ENCODE results near the gene RABGEF1. TPM values are rescaled to one million over a fixed set of nuclear protein-coding genes. Genes with fewer than 3 reads are reported as not detected.

RABGEF1 gene
- total RNA-seq, 2 experiments from 2014 or later: 18.2 to 25.5 TPM

DNA sequence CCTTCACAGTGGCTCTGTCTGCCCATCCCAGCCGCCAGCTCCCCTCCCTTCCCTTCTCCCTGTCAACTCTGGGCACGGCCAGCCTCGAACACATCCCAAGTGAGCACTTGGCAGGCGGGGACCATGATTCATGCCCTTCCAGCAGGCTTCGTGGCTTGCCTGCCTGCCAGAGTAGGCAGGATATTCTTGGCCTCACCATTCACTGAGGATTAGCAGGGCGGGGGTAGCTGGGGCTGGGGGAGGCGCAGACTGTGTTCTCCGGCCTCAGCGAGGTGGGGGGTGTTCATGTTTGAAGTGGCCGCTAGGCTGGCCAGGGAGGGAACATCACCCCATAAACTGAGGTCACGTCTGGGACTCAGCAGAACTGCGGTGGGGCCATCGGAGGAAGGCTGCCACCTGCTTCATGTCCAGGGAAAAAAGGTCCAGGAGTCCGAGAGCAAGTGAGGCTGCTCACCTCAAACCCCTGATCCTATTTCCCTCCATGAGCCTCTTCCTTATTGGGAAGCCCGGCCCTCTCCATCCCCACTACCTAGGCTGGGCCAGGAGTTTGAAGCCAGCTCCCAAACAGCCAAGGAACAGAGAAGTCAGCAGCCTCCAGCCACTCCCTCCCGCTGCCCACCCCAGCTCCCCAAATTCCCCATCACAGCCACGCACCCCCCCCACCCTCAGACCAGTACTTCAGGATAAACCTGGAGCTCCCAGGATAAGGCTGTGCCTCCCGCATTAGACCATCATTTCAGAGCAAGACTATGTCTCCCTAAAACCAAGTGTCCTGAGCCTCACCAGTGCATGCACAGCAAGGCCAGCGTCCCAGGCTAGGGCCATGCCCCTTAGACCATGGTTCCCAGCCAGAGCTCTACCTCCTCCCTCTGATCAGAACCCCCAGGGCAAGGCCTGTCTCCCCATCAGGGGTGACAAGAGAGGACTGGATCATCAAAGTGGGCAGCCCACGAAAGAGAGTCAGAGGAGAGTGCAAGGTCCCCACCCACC lies 42.8 kb upstream of the RABGEF1 start:
- BruUV-seq (replicated peaks): no TSS peak
- no peak for DNase-seq (ENCODE audit: low spot score)
- Histone ChIP-seq H3K4me2 (ENCODE audit: low read length) (no peak overlapping the region), H3K4me1 (ENCODE audit: insufficient read depth, low read length, poor library complexity, severe bottlenecking) (no peaks in the 10 kb centered on the region), H3K9me2 (ENCODE audit: insufficient read depth, low read length) (no peaks in the 10 kb centered on the region), H3K79me2 (ENCODE audit: insufficient read depth, low read depth, low read length) (no peaks in the 10 kb centered on the region), H3K27ac (ENCODE audit: low read depth, low read length, poor library complexity, severe bottlenecking) (no peak overlapping the region), H3K36me3 (ENCODE audit: insufficient read depth, low read length) (peaks cover 2% of the 10 kb centered on the region; the same call in 1 of the 2 replicates), H4K20me1 (ENCODE audit: insufficient read depth, low read length) (no peaks in the 10 kb centered on the region), H2AFZ (ENCODE audit: low read length) (no peak overlapping the region), H3K9me3 (ENCODE audit: low read length) (no peaks in the 10 kb centered on the region), H3K4me3 (ENCODE audit: low read depth, low read length, poor library complexity, severe bottlenecking) (no peak overlapping the region)
- ChIA-PET CTCF (ENCODE audit: unreplicated experiment) (no interaction called here), POLR2A (no interaction called here)
- TF ChIP-seq, protein P1, sequence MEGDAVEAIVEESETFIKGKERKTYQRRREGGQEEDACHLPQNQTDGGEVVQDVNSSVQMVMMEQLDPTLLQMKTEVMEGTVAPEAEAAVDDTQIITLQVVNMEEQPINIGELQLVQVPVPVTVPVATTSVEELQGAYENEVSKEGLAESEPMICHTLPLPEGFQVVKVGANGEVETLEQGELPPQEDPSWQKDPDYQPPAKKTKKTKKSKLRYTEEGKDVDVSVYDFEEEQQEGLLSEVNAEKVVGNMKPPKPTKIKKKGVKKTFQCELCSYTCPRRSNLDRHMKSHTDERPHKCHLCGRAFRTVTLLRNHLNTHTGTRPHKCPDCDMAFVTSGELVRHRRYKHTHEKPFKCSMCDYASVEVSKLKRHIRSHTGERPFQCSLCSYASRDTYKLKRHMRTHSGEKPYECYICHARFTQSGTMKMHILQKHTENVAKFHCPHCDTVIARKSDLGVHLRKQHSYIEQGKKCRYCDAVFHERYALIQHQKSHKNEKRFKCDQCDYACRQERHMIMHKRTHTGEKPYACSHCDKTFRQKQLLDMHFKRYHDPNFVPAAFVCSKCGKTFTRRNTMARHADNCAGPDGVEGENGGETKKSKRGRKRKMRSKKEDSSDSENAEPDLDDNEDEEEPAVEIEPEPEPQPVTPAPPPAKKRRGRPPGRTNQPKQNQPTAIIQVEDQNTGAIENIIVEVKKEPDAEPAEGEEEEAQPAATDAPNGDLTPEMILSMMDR (conservative IDR thresholded peaks at IDR 0.05; ENCODE audit: low read length): no peak
- TF ChIP-seq EZH2phosphoT487 (IDR thresholded peaks at IDR 0.05; ENCODE audit: borderline replicate concordance, low read depth, low read length): no peak
- intact Hi-C loops (cut with micrococcal nuclease; ENCODE audit: unreplicated experiment): no loop called here

DNA sequence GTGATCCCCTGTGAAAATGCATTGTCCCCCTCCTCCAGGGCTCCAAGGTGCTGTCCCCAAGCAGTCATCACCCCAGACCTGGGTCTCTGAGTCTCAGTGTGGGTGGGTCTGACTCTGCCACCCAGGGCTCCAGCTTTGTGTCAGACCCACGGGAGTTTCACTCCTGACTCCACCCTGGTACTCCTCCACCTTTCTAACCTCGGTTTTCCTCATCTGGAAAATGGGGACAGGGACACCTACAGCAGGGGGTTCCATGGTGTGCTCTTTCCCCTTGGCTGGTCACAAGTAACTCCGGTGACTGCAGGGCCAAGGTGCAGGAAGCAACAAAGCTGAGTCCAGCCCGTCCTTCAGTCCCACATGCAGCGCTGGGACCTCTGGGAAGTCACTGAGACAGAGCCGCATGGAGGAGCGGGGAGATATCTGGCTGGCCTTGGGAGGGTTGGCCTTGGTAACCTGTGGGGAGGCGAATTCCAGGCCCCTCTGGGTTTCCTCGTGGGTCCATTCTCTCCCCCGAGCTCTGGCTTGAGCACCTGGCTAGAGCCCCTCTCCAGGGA lies 41.8 kb upstream of the RABGEF1 start:
- BruUV-seq (replicated peaks): no TSS peak

More for the DNA sequence above, 41.8 kb upstream of the RABGEF1 start:
- TF ChIP-seq EZH2phosphoT487 (IDR thresholded peaks at IDR 0.05; ENCODE audit: borderline replicate concordance, low read depth, low read length): no peak
- TF ChIP-seq, protein P1 (conservative IDR thresholded peaks at IDR 0.05; ENCODE audit: low read length): no peak
- Histone ChIP-seq H3K4me3 (ENCODE audit: low read depth, low read length, poor library complexity, severe bottlenecking) (no peak overlapping the region), H3K36me3 (ENCODE audit: insufficient read depth, low read length) (no peaks in the 10 kb centered on the region), H3K9me2 (ENCODE audit: insufficient read depth, low read length) (no peaks in the 10 kb centered on the region), H3K9me3 (ENCODE audit: low read length) (no peaks in the 10 kb centered on the region), H4K20me1 (ENCODE audit: insufficient read depth, low read length) (no peaks in the 10 kb centered on the region), H2AFZ (ENCODE audit: low read length) (no peak overlapping the region), H3K4me2 (ENCODE audit: low read length) (no peak overlapping the region), H3K79me2 (ENCODE audit: insufficient read depth, low read depth, low read length) (no peaks in the 10 kb centered on the region), H3K4me1 (ENCODE audit: insufficient read depth, low read length, poor library complexity, severe bottlenecking) (no peaks in the 10 kb centered on the region), H3K27ac (ENCODE audit: low read depth, low read length, poor library complexity, severe bottlenecking) (no peak overlapping the region)
- no peak for DNase-seq (ENCODE audit: low spot score)
- ChIA-PET CTCF (ENCODE audit: unreplicated experiment) (no interaction called here), POLR2A (interaction anchor here (1.2 kb wide), 1 partner anchor 18 kb away, joined by 3 read pairs; no protein-coding TSS in a partner anchor)
- intact Hi-C loops (cut with micrococcal nuclease; ENCODE audit: unreplicated experiment): no loop called here

Measured in OCI-LY7 (cell line).